SK-N-SH (cell line): ENCODE results near the gene ITSN2. TPM values are rescaled to one million over a fixed set of nuclear protein-coding genes. Genes with fewer than 3 reads are reported as not detected.

Experiments
- CHD2 ChIP-seq: fragments of 150-350 bp; IDR thresholded peaks from 2 replicates; pipeline ENCODE4 v1.6.1; 2018; ENCODE audit warnings: low read length; ENCODE audit not compliant: partially characterized antibody
- polyA plus RNA-seq, 3 experiments: library from polyadenylated mRNA; depleted of rRNA; stranded (reverse); fragments of >200 nt; gene quantifications; 2 replicates each; pipeline ENCODE4 v1.2.3, GENCODE V29; 2012
- small RNA-seq, 7 experiments: library from RNA; depleted of rRNA; stranded (forward); fragments of <200 nt; gene quantifications; one replicate each; pipeline ENCODE3, GENCODE V24; 2012

The ITSN2 gene
- polyA plus RNA-seq, 1 of the 3 experiments (the other 2 are of a cell fraction), result 11.9 TPM

DNA sequence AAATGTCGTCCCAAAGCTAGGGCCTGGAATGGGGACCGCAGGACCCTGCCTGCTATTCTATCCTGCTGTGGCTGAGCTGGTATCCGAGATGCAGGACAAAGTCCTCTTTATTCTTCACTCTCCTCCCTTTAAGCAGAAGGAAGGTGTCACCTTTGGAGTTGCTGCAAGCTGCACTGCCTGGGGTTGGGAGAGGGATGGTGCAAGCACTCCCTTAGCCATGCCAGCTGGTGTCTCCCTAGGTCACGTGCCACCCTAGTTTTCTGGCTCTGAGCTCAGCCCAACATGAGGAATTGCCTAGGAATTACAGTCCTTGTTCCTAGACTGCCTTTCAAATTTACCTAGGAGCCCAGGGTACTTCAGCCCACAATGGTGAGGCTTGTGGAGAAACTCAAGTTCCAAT is 206.9 kb downstream of the ITSN2 start (continued):
- no peak for TF ChIP-seq CHD2

Small RNA genes within 50 kb of the gene (small RNA-seq; reads per million reads assigned to genes)
- gene HMGN2P20 (0 to 9.0 (median 0) reads per million in 7 experiments), gene RF00602 (0 reads per million in 7 experiments)

Other genes with a start within 250 kb of the ITSN2 start
- gene PFN4, start 237.2 kb downstream of the ITSN2 start, polyA plus RNA-seq (2012; rRNA removed), result 0.54 and 0.61 TPM in 2 replicates
- 5.3 and 6.8 TPM in 2 replicates for gene FAM228B, start 237.1 kb downstream of the ITSN2 start, polyA plus RNA-seq (2012; rRNA removed)
- 0.10 and 0.13 TPM in 2 replicates for gene FAM228A, start 185.5 kb downstream of the ITSN2 start, polyA plus RNA-seq (2012; rRNA removed)
- gene NCOA1, start 130.7 kb upstream of the ITSN2 start, polyA plus RNA-seq (2012; rRNA removed), result 10.7 and 13.1 TPM in 2 replicates